Measurements from ENCODE around the gene YEATS2. TPM values are rescaled to one million over a fixed set of nuclear protein-coding genes. Genes with fewer than 3 reads are reported as not detected.
A peak's percentile ranks its signal among the peaks of the same experiment; 100 is the strongest.

The YEATS2 gene
- total RNA-seq, 1 donor from 2014 or later = 65.1 TPM

GRCh38 chr3:183816681-183817510, 119.3 kb downstream of the YEATS2 start:
- TF ChIP-seq, protein P1, sequence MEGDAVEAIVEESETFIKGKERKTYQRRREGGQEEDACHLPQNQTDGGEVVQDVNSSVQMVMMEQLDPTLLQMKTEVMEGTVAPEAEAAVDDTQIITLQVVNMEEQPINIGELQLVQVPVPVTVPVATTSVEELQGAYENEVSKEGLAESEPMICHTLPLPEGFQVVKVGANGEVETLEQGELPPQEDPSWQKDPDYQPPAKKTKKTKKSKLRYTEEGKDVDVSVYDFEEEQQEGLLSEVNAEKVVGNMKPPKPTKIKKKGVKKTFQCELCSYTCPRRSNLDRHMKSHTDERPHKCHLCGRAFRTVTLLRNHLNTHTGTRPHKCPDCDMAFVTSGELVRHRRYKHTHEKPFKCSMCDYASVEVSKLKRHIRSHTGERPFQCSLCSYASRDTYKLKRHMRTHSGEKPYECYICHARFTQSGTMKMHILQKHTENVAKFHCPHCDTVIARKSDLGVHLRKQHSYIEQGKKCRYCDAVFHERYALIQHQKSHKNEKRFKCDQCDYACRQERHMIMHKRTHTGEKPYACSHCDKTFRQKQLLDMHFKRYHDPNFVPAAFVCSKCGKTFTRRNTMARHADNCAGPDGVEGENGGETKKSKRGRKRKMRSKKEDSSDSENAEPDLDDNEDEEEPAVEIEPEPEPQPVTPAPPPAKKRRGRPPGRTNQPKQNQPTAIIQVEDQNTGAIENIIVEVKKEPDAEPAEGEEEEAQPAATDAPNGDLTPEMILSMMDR (IDR thresholded peaks at IDR 0.05; ENCODE audit: unreplicated experiment) = no peak
- DNase-seq (ENCODE audit: low spot score) = no peak
- H3K27ac Mint-ChIP-seq (ENCODE audit: unreplicated experiment) = no peak overlapping the region
- peaks cover 22% of the 10 kb centered on the region for H3K36me3 Mint-ChIP-seq (ENCODE audit: low read depth, unreplicated experiment)
- H3K4me1 Mint-ChIP-seq (ENCODE audit: unreplicated experiment) = no peaks in the 10 kb centered on the region
- peaks cover 16% of the 10 kb centered on the region for H3K27me3 Mint-ChIP-seq (ENCODE audit: unreplicated experiment)
- H3K9me3 Mint-ChIP-seq (ENCODE audit: unreplicated experiment) = no peaks in the 10 kb centered on the region
- H3K4me3 Mint-ChIP-seq (ENCODE audit: unreplicated experiment) = no peak overlapping the region

DNA sequence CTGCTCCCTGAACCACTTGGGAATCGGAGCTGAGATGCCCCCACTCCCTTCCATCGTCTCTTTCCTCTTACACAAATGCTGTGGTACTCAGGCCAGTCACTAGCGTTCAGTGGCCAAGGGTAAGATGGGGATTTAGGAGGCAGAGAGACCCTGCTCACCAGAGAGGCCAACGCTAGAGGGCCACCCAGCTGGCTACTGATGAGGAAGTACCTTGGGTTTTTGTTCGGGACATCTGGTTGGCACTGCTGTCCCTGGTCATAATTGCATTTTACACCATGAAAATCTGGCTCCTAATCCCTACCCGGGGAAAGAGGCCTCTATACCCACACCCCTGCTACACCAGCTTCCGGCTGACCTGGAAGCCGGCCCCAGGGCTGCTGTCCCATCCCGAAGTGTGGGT, 120.0 kb downstream of the YEATS2 start:
- TF ChIP-seq, protein P1 (IDR thresholded peaks at IDR 0.05; ENCODE audit: unreplicated experiment) = no peak
- no peaks in the 10 kb centered on the region for H3K9me3 Mint-ChIP-seq (ENCODE audit: unreplicated experiment)
- no peak overlapping the region for H3K27ac Mint-ChIP-seq (ENCODE audit: unreplicated experiment)
- H3K27me3 Mint-ChIP-seq (ENCODE audit: unreplicated experiment) = peaks cover 20% of the 10 kb centered on the region
- no peak for DNase-seq (ENCODE audit: low spot score)
- H3K4me3 Mint-ChIP-seq (ENCODE audit: unreplicated experiment) = no peak overlapping the region
- no peaks in the 10 kb centered on the region for H3K4me1 Mint-ChIP-seq (ENCODE audit: unreplicated experiment)
- H3K36me3 Mint-ChIP-seq (ENCODE audit: low read depth, unreplicated experiment) = peaks cover 16% of the 10 kb centered on the region

DNA sequence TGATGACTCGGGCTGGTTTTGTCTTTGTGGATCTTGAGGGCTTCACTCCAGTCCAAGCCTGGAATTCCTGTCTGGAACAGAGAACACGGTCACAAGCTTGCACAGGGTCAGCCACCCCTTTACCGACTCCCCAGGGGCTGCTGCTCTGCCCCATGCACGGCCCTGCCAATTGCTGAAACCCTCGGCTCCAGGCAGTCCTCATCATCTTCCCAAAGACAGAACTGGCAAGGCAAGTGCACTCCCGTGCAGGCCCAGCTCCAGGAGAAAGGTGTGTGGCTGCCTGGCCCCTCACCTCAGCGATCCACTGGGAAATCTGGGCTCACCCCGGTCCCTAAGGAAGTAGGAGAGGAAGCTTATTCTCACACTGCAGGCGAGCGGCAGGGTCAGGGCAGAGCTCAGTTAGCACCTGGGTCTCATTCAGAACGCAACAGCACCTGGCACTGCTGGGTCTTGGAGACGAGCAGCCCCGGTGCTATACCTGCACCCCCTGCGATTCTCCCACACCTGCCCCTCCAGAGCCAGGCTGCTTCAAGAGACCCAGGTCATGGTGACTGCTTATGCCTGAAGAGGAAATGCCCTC, 120.5 kb downstream of the YEATS2 start:
- DNase-seq (ENCODE audit: low spot score) = no peak
- Mint-ChIP-seq H3K27ac (ENCODE audit: unreplicated experiment) (no peak overlapping the region), H3K27me3 (ENCODE audit: unreplicated experiment) (peaks cover 20% of the 10 kb centered on the region), H3K4me3 (ENCODE audit: unreplicated experiment) (no peak overlapping the region), H3K9me3 (ENCODE audit: unreplicated experiment) (no peaks in the 10 kb centered on the region), H3K36me3 (ENCODE audit: low read depth, unreplicated experiment) (peaks cover 11% of the 10 kb centered on the region), H3K4me1 (ENCODE audit: unreplicated experiment) (no peaks in the 10 kb centered on the region)
- TF ChIP-seq, protein P1 (IDR thresholded peaks at IDR 0.05; ENCODE audit: unreplicated experiment) = no peak

GRCh38 chr3:183818706-183819624, 121.4 kb downstream of the YEATS2 start:
- Mint-ChIP-seq H3K27ac (ENCODE audit: unreplicated experiment) (peak overlapping the region; percentile 82), H3K4me3 (ENCODE audit: unreplicated experiment) (no peak overlapping the region), H3K4me1 (ENCODE audit: unreplicated experiment) (peaks cover 2% of the 10 kb centered on the region), H3K9me3 (ENCODE audit: unreplicated experiment) (no peaks in the 10 kb centered on the region), H3K27me3 (ENCODE audit: unreplicated experiment) (peaks cover 24% of the 10 kb centered on the region), H3K36me3 (ENCODE audit: low read depth, unreplicated experiment) (peaks cover 12% of the 10 kb centered on the region)
- DNase-seq (ENCODE audit: low spot score) = no peak
- TF ChIP-seq, protein P1 (IDR thresholded peaks at IDR 0.05; ENCODE audit: unreplicated experiment) = no peak
